PC-3 (cell line): ENCODE measurements around the gene SMIM7. TPM values are rescaled to one million over a fixed set of nuclear protein-coding genes. Genes with fewer than 3 reads are reported as not detected.

Experiments used
- ATAC-seq: fragments of 200-7000 bp; cut with Tn5 transposase; 2 replicates; pipeline ENCODE4 v1.9.1; 2020; ENCODE audit warnings: mild to moderate bottlenecking, moderate library complexity
- BruUV-seq: library from RNA; stranded (reverse); fragments of 400-500 nt; replicated peaks from 2 replicates; lab custom pipeline; 2021; lab: Mats Ljungman, UMichigan
- CTCF ChIA-PET: fragments of 300-600 bp; sonication (Branson Sonifier 250); formaldehyde crosslinking; loops from one replicate; lab custom pipeline; 2022; ENCODE audit warnings: antibody characterized with exemption; lab: Charles Lee
- POLR2A ChIA-PET: fragments of 300-600 bp; sonication (Branson Sonifier 250); formaldehyde crosslinking; loops from one replicate; lab custom pipeline; 2022; ENCODE audit warnings: antibody characterized with exemption; ENCODE audit not compliant: unreplicated experiment; lab: Charles Lee
- DNase-seq: peaks from one replicate; pipeline ENCODE4 v3.0.0-alpha.2; 2015
- H2AFZ ChIP-seq: fragments of 300-600 bp; sonication (generic); 2 replicates; pipeline ENCODE4 v1.6.0; 2016; ENCODE audit warnings: antibody characterized with exemption, low read length
- H3F3A ChIP-seq: fragments of 300-600 bp; sonication (generic); one replicate; pipeline ENCODE4 v1.6.0; 2017; ENCODE audit warnings: antibody characterized with exemption, low read length, control low read depth, mild to moderate bottlenecking; ENCODE audit not compliant: unreplicated experiment
- H3K27ac ChIP-seq: fragments of 300-600 bp; sonication (generic); 2 replicates; pipeline ENCODE4 v1.5.1; 2016; ENCODE audit warnings: mild to moderate bottlenecking, low read length
- H3K27me3 ChIP-seq: fragments of 300-600 bp; sonication (generic); 2 replicates; pipeline ENCODE4 v1.6.1; 2016; ENCODE audit warnings: low read length, mixed read lengths
- H3K36me3 ChIP-seq: fragments of 300-600 bp; sonication (generic); 2 replicates; pipeline ENCODE4 v1.6.1; 2016; ENCODE audit warnings: low read depth, mixed run types, low read length, mixed read lengths
- H3K4me1 ChIP-seq: fragments of 300-600 bp; sonication (generic); 2 replicates; pipeline ENCODE4 v1.5.1; 2016; ENCODE audit warnings: low read length; ENCODE audit not compliant: insufficient read depth
- H3K4me2 ChIP-seq: fragments of 300-600 bp; sonication (generic); 2 replicates; pipeline ENCODE4 v1.6.0; 2016; ENCODE audit warnings: low read length
- H3K4me3 ChIP-seq: fragments of 300-600 bp; sonication (generic); 2 replicates; pipeline ENCODE4 v1.5.1; 2016; ENCODE audit warnings: mild to moderate bottlenecking, low read length, mixed read lengths
- H3K79me2 ChIP-seq: fragments of 300-600 bp; sonication (generic); 2 replicates; pipeline ENCODE4 v1.6.1; 2017; ENCODE audit warnings: low read length, mixed read lengths
- H3K9ac ChIP-seq: fragments of 300-600 bp; sonication (generic); 2 replicates; pipeline ENCODE4 v1.6.0; 2016; ENCODE audit warnings: mild to moderate bottlenecking, low read length
- H3K9me2 ChIP-seq: fragments of 300-600 bp; sonication (generic); replicated peaks from 2 replicates; pipeline ENCODE4 v1.6.1; 2016; ENCODE audit warnings: mixed run types, low read length, mixed read lengths
- H3K9me3 ChIP-seq: fragments of 300-600 bp; sonication (generic); 2 replicates; pipeline ENCODE4 v1.6.1; 2016; ENCODE audit warnings: low read length, mixed read lengths
- H4K20me1 ChIP-seq: fragments of 300-600 bp; sonication (generic); 2 replicates; pipeline ENCODE4 v1.6.1; 2016; ENCODE audit warnings: low read length, mixed read lengths
- EZH2 ChIP-seq: fragments of 300-600 bp; sonication (generic); IDR thresholded peaks from one replicate; pipeline ENCODE4 v1.6.1; 2017; ENCODE audit warnings: antibody characterized with exemption, mild to moderate bottlenecking, low read length; ENCODE audit not compliant: unreplicated experiment
- EZH2phosphoT487 ChIP-seq: fragments of 300-600 bp; sonication (generic); IDR thresholded peaks from 2 replicates; pipeline ENCODE4 v1.6.1; 2018; ENCODE audit warnings: mild to moderate bottlenecking, antibody characterized with exemption, low read length, borderline replicate concordance
- intact Hi-C: fragments of 100-400 bp; cut with micrococcal nuclease; formaldehyde crosslinking; loops from 2 replicates; pipeline ENCODE4 v1.9.0; 2023
- total RNA-seq: library from RNA; depleted of rRNA; stranded (reverse); fragments of >200 nt; gene quantifications from 2 replicates; pipeline ENCODE4 v1.2.3, GENCODE V29; 2014
- TF ChIP-seq, protein P1 (sequence below): fragments of 300-600 bp; sonication (generic); conservative IDR thresholded peaks from 2 replicates; pipeline ENCODE4 v1.5.1; 2017; ENCODE audit warnings: antibody characterized with exemption, low read depth, mild to moderate bottlenecking, low read length

The SMIM7 gene
- total RNA-seq, 1 experiment from 2014 or later: 74.1 TPM

DNA sequence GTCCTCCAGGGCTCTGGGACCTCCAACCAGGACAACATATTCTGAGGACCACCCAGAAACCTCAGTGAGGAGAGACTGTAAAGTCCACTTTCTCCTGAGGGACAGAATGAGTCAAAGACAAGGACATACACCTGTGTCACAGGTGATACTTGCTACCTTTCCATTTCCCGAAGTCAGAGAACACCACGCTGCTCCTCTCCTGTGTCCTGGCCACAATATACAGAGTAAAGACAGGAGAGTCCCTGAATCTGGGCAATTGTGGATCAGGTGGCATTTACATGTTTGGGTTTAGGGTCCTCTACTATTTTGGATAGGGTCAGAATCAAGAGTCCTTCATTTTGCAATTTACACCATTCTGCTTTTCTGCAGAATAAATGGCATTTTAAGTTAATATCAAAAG, 36.9 kb downstream of the SMIM7 start:
- Histone ChIP-seq H3K4me1 (peaks cover 11% of the 10 kb centered on the region), H3K27ac (no peak overlapping the region), H2AFZ (no peak overlapping the region), H3K36me3 (peaks cover 22% of the 10 kb centered on the region), H3K9me3 (no peaks in the 10 kb centered on the region), H3F3A (no peaks in the 10 kb centered on the region), H3K9ac (no peak overlapping the region), H3K79me2 (peaks cover 98% of the 10 kb centered on the region), H3K9me2 (no peaks in the 10 kb centered on the region), H3K4me3 (no peak overlapping the region), H3K27me3 (no peaks in the 10 kb centered on the region), H4K20me1 (peaks cover 94% of the 10 kb centered on the region), H3K4me2 (no peak overlapping the region)
- BruUV-seq: no TSS peak
- intact Hi-C loops: no loop called here
- DNase-seq: no peak
- CTCF ChIA-PET: no interaction called here
- POLR2A ChIA-PET: no interaction called here
- TF ChIP-seq EZH2phosphoT487 (no peak), EZH2 (no peak)
- TF ChIP-seq, protein P1, sequence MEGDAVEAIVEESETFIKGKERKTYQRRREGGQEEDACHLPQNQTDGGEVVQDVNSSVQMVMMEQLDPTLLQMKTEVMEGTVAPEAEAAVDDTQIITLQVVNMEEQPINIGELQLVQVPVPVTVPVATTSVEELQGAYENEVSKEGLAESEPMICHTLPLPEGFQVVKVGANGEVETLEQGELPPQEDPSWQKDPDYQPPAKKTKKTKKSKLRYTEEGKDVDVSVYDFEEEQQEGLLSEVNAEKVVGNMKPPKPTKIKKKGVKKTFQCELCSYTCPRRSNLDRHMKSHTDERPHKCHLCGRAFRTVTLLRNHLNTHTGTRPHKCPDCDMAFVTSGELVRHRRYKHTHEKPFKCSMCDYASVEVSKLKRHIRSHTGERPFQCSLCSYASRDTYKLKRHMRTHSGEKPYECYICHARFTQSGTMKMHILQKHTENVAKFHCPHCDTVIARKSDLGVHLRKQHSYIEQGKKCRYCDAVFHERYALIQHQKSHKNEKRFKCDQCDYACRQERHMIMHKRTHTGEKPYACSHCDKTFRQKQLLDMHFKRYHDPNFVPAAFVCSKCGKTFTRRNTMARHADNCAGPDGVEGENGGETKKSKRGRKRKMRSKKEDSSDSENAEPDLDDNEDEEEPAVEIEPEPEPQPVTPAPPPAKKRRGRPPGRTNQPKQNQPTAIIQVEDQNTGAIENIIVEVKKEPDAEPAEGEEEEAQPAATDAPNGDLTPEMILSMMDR: no peak
- no peak for ATAC-seq

DNA sequence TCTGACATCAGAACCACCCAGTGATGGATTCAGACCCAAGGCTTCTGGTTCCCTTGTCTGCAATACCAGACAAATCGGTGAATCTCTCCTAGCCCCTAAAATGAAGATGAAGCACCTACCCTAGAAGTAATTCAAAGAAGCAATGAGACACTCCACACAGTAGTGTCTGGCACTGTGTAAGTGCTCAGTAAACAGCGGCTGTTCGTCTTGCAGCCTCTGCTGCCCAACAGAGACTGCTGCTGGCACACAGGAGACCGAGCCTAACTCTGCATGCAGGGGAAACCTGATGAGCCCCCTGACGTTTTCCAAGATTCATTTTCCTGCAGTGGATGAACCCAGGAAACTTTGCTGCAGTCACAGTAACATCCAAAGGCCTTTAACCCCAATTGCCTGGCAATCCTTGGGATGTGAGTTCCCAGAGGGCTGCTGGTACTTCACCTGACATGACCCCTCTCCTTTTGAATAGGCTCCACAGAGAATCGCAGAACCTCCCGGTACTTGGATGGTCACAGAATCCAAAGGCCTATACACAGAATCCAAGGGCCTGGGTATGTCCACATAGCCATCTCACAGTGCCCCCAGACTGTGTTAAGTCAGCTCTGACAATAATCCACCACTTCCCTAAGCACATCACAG, 38.7 kb downstream of the SMIM7 start:
- POLR2A ChIA-PET: no interaction called here
- no TSS peak for BruUV-seq

DNA sequence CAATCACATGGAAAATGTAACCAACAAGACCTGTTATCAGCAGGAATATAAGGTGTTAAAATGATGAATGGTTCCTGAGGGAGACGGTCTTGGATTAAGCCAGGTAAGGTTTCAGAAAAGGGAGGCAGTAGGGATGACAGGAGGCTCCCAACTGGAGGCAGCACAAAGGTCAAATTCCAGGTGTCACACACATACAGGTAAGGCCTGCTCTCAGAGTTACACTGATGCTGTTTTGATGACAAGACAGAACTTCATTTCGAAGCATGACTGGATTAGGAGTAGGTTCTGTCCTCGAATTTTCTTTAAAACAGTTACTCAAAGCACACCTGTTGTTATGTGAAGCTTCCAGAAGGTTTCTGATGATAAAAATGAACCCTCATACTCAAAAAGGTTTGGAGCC, 39.4 kb downstream of the SMIM7 start:
- H3K9me2 ChIP-seq: no peaks in the 10 kb centered on the region
- no peaks in the 10 kb centered on the region for H3K9me3 ChIP-seq
- H3F3A ChIP-seq: no peaks in the 10 kb centered on the region
- peaks cover 17% of the 10 kb centered on the region for H3K36me3 ChIP-seq
- ChIA-PET POLR2A (no interaction called here), CTCF (no interaction called here)
- H3K9ac ChIP-seq: no peak overlapping the region
- DNase-seq: no peak
- H3K4me1 ChIP-seq: peaks cover 1% of the 10 kb centered on the region
- no peak overlapping the region for H3K4me3 ChIP-seq
- no peak overlapping the region for H2AFZ ChIP-seq
- ATAC-seq: no peak
- no peak overlapping the region for H3K27ac ChIP-seq
- intact Hi-C loops: no loop called here
- no peak overlapping the region for H3K4me2 ChIP-seq
- H3K27me3 ChIP-seq: no peaks in the 10 kb centered on the region
- peaks cover 100% of the 10 kb centered on the region for H3K79me2 ChIP-seq
- no TSS peak for BruUV-seq
- TF ChIP-seq EZH2 (no peak), EZH2phosphoT487 (no peak)
- TF ChIP-seq, protein P1: no peak
- peaks cover 100% of the 10 kb centered on the region for H4K20me1 ChIP-seq

More for the DNA sequence above, 38.7 kb downstream of the SMIM7 start:
- Histone ChIP-seq H3K9me3 (no peaks in the 10 kb centered on the region), H3K27me3 (no peaks in the 10 kb centered on the region), H2AFZ (no peak overlapping the region), H3K4me2 (no peak overlapping the region), H3F3A (no peaks in the 10 kb centered on the region), H3K9me2 (no peaks in the 10 kb centered on the region), H3K79me2 (peaks cover 100% of the 10 kb centered on the region), H3K36me3 (peaks cover 22% of the 10 kb centered on the region), H3K4me3 (no peak overlapping the region), H3K27ac (no peak overlapping the region), H3K4me1 (peaks cover 8% of the 10 kb centered on the region), H4K20me1 (peaks cover 100% of the 10 kb centered on the region), H3K9ac (no peak overlapping the region)
- CTCF ChIA-PET: no interaction called here
- no peak for TF ChIP-seq EZH2phosphoT487
- no peak for TF ChIP-seq EZH2
- TF ChIP-seq, protein P1: no peak
- DNase-seq: no peak
- intact Hi-C loops: no loop called here
- no peak for ATAC-seq
